Body of pancreas (tissue), 4 donors: Measurements from ENCODE around the gene NRCAM.

ENCODE experiments used
- CTCF ChIP-seq, 7 experiments: fragments of 450-650 bp in 4 of 7; fragments of 200-600 bp in 3 of 7; sonication (generic) in 3 of 7; IDR thresholded peaks; one replicate each; pipeline ENCODE4 v1.5.1; 2016 to 2019; ENCODE audit warnings: antibody characterized with exemption in 7 of 7
- POLR2A ChIP-seq, 3 donors: fragments of 450-650 bp; IDR thresholded peaks; one replicate each; pipeline ENCODE4 v1.6.1; 2016; ENCODE audit warnings: antibody characterized with exemption in 3 of 3, mild to moderate bottlenecking in 2 of 3

GRCh38 chr7:108367314-108367713, 88.9 kb downstream of the NRCAM start:
- no peak for TF ChIP-seq CTCF (IDR thresholded peaks at IDR 0.05)
- no peak for TF ChIP-seq POLR2A (IDR thresholded peaks at IDR 0.05)
